Activated T-helper 1 cell treated with anti-CD3 and anti-CD28 coated beads, Interleukin-2, amount 50 U/mL, for 16 hours (primary cell): Measurements from ENCODE around the gene DPEP3.

Experiments used
- DNase-seq, 2 donors: peaks; one replicate each; pipeline ENCODE4 v3.0.0-alpha.2; 2020; ENCODE audit warnings: low read depth in 1 of 2, low spot score in 1 of 2

Gene DPEP3

GRCh38 chr16:67931712-67932461, 48.4 kb downstream of the DPEP3 start, which contains the start of gene CTRL:
TSS of gene CTRL (minus strand) at chr16:67931862. CDS start at chr16:67931852, 10 bp downstream.
- DNase-seq, result no peak

DNA sequence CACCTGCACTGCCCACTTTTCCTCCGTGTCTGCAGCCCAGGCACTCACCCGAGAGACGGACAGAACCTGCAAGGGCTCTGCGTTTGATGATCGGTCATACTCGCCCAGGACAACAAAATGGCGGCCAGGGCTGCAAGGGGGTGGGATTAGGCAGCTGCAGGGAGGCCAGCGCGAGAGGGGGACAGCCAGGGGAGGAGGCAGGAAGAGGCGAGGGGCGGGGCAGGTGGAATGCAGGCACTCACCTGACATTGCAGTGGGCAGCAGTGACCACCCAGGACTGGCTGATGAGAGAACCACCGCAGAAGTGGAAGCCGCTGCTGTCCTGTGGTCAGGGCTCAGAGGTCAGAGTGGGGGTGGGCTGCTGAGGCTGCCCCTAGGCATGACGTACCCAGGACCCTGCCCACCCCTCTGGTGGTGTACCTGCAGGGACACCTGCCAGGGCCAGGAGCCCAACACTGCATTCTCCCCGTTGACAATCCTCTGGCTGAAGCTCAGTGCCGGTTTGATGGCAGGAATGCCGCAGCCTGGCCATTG, 49.6 kb downstream of the DPEP3 start:
- no peak for DNase-seq

- no peak for DNase-seq
Measured at GRCh38 chr16:67930191-67930590, 50.1 kb downstream of the DPEP3 start.

- DNase-seq, result peak; percentile 55 to 67
Measured at GRCh38 chr16:67928561-67929364, 51.5 kb downstream of the DPEP3 start.

DNA sequence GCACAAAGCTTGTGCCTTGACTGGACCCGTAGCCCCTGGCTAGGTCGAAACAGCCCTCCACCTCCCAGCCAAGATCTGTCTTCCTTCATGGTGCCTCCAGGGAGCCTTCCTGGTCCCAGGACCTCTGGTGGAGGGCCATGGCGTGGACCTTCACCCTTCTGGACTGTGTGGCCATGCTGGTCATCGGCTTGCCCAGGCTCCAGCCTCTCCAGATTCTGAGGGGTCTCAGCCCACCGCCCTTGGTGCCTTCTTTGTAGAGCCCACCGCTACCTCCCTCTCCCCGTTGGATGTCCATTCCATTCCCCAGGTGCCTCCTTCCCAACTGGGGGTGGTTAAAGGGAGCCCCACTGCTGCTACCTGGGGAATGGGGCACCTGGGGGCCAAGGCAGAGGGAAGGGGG, 52.2 kb downstream of the DPEP3 start:
- no peak for DNase-seq

DNA sequence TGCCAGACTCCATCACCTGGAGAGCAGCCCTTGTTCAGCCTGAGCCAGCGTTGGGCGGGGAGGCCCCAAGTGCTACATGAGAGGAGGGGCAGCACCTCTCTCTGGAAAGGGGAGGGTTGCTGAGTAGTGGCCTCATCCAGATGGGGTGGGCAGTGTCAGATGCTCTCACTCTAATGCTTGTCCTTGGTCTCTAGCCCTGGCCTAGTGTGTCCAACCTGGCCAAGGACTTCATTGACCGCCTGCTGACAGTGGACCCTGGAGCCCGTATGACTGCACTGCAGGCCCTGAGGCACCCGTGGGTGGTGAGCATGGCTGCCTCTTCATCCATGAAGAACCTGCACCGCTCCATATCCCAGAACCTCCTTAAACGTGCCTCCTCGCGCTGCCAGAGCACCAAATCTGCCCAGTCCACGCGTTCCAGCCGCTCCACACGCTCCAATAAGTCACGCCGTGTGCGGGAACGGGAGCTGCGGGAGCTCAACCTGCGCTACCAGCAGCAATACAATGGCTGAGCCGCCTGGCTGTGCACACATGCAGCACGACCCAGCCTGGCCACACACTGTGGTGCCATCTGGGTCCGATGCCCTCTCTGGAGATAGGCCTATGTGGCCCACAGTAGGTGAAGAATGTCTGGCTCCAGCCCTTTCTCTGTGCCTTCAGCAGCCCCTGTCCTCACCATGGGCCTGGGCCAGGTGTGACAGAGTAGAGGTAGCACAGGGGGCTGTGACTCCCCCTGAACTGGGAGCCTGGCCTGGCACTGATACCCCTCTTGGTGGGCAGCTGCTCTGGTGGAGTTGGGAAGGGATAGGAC, 53.0 kb downstream of the DPEP3 start:
- no peak for DNase-seq

DNA sequence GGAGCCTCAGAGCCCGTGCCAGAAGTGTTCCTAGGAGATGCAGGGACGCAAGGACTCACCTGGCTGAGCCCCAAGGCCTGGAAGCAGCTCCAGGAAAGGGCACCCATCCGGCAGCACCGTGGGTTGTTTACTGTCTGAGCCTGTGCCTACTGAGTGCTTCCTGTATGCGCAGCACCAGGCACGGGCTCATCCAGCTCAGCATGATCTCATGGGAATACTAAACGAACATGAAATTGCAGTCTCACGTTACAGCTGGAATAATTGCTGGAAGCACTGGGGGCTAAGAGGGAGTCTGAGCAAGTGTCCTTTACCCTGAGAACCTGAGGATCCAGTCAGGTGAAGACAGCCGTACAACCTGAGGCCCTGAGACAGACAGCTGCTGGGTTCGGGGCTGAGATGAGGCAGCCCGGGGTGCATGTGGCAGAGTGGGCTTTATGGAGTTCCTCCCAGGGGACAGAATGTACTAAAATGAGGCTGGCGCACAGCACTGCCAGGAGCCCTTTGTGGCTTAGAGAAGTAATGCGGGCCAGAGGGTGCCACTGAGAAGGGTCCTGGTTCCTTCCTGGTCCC, 54.0 kb downstream of the DPEP3 start:
- DNase-seq, result no peak
